GM21360 (cell line): Measurements from ENCODE around the gene ATP12A.

Experiments
- ATAC-seq: cut with Tn5 transposase; IDR thresholded peaks from one replicate; pipeline ENCODE4 v1.9.1; 2021; ENCODE audit warnings: mild to moderate bottlenecking, moderate library complexity; ENCODE audit not compliant: unreplicated experiment

The ATP12A gene

GRCh38 chr13:24680258-24680920 is at the start of gene ATP12A:
ATP12A (plus strand) TSS chr13:24680408; CDS start chr13:24680744, 336 bp downstream.
- ATAC-seq, result no peak

- ATAC-seq, result no peak
Measured at GRCh38 chr13:24630851-24631620, 49.2 kb upstream of the ATP12A start.

GRCh38 chr13:24631922-24632321 is 48.3 kb upstream of the ATP12A start:
- ATAC-seq, result no peak

GRCh38 chr13:24632382-24633121 is 47.7 kb upstream of the ATP12A start:
- no peak for ATAC-seq

GRCh38 chr13:24636776-24637175 is 43.4 kb upstream of the ATP12A start:
- ATAC-seq, result no peak

GRCh38 chr13:24638096-24638495 is 42.1 kb upstream of the ATP12A start:
- no peak for ATAC-seq

GRCh38 chr13:24640752-24641151 is 39.5 kb upstream of the ATP12A start:
- ATAC-seq, result no peak

- ATAC-seq, result no peak
Measured at GRCh38 chr13:24642219-24642618, 38.0 kb upstream of the ATP12A start.

GRCh38 chr13:24644036-24644435 is 36.2 kb upstream of the ATP12A start:
- ATAC-seq, result no peak

- ATAC-seq, result no peak
Measured at GRCh38 chr13:24648271-24648670, 31.9 kb upstream of the ATP12A start.

GRCh38 chr13:24648983-24649687 is 31.1 kb upstream of the ATP12A start:
- no peak for ATAC-seq

- ATAC-seq, result no peak
Measured at GRCh38 chr13:24649688-24650043, 30.5 kb upstream of the ATP12A start.

- no peak for ATAC-seq
Measured at GRCh38 chr13:24650161-24650560, 30.0 kb upstream of the ATP12A start.

GRCh38 chr13:24651718-24652345 is 28.4 kb upstream of the ATP12A start:
- ATAC-seq, result no peak

GRCh38 chr13:24652359-24652758 is 27.8 kb upstream of the ATP12A start:
- no peak for ATAC-seq

GRCh38 chr13:24654741-24655140 is 25.5 kb upstream of the ATP12A start:
- ATAC-seq, result no peak

- no peak for ATAC-seq
Measured at GRCh38 chr13:24659239-24659638, 21.0 kb upstream of the ATP12A start.

GRCh38 chr13:24660023-24660741 is 20.0 kb upstream of the ATP12A start:
- ATAC-seq, result no peak

- no peak for ATAC-seq
Measured at GRCh38 chr13:24661713-24662112, 18.5 kb upstream of the ATP12A start.
